GM19043 (cell line): Measurements from ENCODE around the gene DZIP1L.

Source experiments
- ATAC-seq: cut with Tn5 transposase; IDR thresholded peaks from one replicate; pipeline ENCODE4 v1.9.1; 2021; ENCODE audit warnings: low read depth; ENCODE audit not compliant: unreplicated experiment

DZIP1L gene

DNA sequence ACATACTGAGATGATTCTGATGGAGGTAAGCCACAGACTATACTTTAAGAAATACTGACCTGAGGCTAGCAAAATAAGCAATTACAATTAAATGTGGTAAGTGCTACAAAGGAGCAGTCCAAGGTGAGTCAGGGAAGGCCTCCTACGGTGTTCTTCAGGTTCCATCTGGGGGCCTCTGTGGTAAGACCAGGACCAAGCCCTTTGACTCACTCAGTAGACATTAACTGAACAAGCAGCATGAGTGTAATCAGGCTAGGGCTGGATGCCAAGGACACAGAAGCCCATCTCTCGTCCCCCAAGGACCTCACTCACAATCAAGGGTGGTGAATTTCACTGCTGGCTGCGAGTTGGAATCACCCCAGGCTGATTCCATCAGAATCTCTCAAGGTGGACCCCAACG lies 37.3 kb downstream of the DZIP1L start:
- ATAC-seq, result no peak

DNA sequence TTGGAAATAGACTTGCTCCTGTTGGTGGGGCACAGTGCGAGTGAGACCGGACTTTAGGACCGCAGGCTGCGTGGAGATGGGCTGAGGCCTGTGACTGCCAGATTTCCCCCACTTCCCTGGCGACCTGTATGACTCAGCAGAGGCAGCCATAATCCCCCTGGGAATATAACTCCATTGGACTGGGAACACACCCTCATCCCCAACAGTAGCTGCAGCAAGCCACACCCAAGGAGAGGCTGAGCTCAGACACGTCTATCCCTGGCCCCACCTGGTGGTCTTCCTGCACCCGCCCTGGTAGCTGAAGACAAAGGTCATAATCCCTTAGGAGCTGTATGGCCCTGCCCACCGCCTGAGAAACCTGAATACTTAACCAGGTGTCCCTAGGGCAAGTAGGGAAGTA lies 42.6 kb downstream of the DZIP1L start:
- ATAC-seq, result no peak

DNA sequence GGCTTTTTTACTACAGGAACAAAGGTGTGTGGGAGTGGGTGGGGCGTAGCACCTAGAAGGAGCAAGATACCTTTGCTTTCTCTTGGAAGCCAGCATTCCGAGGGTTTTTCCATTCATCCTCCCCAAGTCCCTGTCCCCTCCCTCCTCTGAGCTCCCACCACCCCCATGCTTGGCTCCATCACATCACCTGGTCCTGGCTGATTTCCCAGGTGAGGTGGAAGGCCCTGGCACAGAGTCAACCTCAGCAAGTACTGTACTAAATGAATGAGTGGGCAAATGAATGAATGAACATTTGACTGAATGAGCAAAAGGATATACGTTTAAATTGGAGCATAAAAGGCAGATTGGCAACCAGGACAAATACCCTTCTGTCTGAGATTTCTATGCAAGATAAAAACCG lies 45.4 kb downstream of the DZIP1L start:
- no peak for ATAC-seq

DNA sequence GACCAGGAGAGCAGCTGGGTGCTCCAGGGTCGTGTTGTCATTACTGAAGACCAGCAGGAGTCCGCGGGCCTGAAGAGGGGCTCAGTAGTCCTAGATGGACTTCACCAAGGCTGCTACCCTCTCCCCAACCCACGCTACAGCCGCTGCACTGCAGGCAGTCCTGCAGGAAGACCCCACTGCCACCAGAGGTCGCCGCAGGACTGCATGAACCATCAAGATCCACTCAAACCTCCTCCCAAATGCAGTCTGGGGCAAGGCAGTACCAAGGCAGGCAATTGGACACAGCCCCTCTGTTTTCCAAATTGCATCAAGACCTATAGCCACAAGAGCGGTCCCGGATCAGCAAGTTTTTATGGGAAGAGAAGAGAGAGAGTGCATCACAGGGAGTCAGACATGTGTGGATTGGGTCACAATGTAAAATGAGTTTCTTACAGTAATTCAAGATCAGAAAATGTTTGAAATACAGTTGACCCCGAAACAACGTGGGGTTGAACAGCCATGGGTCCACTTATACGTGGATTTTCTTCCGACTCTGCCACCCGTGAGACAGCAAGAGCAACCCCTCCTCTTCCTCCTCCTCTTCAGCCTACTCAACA lies 46.7 kb downstream of the DZIP1L start:
- peak; percentile 66 for ATAC-seq

DNA sequence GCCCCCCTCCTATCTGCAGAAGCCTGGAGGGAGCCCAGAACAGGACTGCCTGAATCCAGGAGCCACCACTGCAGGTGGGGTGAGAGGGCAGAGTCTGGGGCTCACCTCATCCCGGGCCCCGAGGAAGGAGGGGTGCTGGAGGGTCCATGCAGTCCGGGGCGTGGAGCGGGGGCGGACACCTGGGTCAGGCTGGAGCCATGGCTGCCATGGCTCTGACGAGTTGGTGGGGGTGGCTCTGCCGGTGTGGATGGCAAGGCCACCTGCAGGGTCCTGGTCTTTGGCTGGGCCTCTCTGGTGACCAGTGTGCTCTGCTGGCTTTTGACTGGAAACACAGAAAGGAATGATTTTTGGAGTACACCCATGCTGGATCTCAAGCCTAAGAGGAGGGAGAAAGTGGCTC lies 47.4 kb downstream of the DZIP1L start:
- no peak for ATAC-seq

DNA sequence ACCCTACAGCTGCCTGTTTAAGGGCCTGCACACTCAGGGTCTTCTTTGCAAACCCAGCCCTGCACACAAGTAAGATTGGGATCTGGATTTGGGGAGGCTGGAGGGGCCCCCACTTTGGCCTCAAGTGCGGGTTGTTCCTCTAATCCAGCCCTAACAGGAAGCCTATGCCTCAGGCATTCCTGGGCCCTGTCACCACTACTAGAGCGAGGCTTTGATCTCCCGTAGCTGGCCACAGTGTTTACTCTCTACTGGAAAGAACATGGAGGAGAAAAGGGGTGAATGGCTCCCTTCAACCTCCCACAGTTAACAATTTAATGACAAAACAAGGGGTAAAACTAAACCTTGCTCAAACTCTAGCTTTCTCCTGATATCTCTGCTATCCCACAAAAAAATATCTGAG lies 48.4 kb downstream of the DZIP1L start:
- no peak for ATAC-seq

DNA sequence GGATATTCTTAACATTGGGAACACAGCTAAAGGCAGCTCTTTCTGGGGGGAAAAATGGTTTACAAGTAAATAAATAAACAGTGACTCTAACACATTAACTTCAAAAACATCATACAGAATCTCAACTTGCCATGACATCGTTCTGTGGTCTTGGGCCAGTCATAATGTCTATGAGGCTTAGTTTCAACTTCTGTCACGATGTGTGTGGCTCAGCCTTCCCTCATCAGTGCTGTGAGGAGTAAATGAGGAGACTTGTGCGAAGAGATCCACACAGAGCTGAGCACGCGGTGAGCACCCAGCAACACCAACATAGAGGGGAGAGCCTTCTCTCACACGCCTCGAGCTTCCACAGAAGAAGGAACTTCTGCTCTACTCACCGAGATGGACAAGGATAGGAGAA lies 49.0 kb downstream of the DZIP1L start:
- peak; percentile 75 for ATAC-seq

DNA sequence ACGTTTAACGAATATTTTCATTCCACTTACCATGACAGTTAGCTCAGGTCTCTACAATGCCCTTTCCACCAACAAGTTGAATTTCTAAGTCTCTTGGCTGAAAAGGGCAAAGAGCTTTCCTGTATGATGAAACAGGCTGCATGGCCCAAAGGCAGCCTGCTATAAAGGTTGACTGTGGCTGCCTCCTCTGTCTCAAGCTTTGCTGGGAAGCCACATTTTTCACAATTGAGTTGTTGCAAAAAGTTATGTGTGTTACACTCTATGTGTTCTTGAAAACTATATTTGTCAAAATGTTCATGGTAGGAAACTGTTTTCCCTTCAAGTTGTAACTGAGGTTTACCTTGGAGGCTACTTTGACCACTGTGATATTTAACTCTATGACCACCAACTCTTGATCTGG lies 49.5 kb downstream of the DZIP1L start:
- ATAC-seq, result no peak

DNA sequence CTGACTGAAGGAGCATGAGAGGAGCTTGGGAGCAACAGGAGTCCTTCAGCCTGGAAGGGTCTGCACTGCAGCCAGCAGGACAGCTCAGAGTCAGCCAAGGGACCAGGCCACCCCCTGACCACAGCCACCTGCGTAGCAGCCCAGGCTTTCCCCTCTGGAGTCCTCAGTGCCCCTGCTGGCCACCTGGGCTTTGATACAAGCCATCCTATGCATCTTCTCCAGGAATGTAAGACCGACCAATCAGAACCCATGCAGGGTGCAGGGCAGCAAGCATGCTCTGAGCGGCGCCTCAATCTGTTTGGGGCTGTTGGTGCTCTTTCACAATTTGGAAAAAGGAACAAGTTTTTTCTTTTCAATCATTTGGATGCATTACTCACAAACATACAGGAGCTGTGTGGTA lies 52.0 kb downstream of the DZIP1L start:
- no peak for ATAC-seq

DNA sequence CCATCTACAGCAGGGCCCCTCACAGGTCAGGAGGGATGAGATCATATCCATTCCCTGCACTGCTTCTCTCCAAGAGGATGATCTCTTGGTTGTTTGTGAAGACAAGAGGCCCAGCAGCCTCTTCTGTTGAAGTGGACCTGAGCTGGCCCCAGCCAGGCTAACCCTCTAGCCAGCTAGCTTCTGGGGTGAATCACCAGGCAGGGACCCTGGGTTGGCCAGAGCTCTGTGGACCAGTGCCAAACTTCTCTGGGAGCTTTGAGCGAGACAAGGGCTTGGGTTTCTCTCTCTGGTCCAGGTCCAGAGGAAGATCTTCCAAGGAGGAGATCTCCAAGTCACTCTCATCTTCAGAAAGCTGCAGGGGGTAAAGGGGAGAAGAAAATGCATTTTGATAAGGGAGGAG lies 52.8 kb downstream of the DZIP1L start:
- no peak for ATAC-seq

DNA sequence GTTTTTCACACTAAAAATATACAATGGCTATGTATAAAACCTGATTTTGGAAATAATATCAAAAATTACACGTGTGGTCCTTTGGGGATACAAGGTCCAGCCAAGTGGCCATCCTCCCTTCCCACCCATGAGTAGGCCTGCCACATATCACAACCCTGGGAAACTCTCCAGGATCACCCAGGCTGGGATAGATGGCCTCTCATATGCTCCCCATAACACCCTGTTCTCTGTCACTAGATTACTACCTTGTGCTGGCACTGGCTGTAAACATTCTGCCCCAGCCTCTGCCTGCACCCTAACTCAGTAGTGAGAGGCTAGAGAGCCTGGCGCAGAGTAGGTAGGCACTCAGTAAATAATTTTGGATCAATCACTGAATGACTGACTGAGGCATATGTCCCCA lies 53.4 kb downstream of the DZIP1L start:
- no peak for ATAC-seq

DNA sequence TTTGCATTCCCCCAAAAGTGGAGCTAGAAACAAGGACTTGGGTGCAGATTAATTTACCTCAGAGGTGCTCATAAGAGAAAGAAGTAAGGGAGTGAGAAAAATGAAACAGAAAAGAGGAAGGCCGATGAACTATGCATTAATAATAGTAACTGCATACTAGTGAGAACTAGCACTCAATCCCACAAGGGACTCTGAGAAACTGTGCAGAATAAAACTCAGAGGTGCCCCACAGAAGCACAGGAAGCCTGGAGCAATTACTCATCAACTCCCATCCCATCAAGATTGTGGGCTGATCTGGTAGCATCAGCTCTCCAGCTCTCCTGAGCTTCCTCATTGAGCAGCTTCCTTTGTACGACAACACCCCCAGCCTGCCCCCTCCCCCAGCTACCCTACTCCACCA lies 54.6 kb downstream of the DZIP1L start:
- peak; percentile 72 for ATAC-seq

DNA sequence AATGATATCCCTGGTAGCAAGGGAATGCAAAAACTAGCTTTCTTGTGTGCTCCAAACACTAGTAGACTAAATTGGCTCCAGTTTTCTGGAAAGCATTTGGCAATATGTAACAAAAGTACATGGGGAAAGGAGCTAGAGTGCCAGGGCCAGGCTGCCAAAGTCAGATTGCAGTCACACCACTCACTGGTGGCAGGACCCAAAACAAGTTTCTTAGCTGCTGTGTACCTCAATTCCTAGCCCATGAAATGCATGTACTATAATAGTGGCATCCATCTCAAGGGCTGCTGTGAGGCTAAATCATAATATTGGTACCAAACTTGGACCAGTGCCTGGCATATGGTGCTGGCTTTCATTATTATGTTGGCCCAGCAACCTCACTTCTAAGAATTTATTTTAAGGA lies 56.1 kb downstream of the DZIP1L start:
- ATAC-seq, result no peak

DNA sequence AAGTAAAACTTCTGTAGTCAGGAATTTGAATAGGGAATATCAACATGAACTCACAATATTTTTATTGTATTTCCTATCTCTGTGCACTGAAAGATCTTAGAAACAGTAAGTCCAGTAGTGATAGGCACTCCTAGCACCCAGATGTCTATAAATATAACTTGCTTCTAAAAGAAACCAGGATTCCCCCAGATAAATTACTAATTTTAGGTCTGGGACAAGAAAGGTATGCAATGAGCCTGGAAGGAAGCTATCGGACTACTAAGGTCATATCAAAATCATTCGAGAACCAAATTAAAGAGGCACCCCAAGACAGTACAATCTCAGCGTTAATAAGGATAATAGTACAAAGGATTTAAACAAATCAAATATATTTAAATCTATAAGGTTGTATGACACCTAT lies 58.0 kb downstream of the DZIP1L start:
- ATAC-seq, result no peak

DNA sequence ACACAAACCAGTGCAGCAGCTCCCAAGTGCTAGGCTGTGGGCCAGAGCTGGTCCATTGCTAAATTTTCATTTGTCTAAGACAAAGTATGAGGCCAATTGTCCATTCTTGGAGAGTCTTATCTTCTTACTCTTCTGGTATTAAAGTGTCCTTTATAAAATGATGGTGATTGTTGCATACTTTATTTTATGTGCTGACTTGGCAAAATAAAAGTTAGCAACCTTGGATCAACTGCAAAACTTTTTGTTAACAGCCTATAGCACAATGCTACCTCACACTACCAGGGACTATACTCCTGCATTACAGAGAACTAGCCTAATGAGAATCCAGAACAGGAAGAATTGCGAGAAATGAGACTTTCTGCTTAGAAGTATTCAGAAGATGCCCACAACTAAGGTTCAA lies 61.4 kb downstream of the DZIP1L start:
- no peak for ATAC-seq

DNA sequence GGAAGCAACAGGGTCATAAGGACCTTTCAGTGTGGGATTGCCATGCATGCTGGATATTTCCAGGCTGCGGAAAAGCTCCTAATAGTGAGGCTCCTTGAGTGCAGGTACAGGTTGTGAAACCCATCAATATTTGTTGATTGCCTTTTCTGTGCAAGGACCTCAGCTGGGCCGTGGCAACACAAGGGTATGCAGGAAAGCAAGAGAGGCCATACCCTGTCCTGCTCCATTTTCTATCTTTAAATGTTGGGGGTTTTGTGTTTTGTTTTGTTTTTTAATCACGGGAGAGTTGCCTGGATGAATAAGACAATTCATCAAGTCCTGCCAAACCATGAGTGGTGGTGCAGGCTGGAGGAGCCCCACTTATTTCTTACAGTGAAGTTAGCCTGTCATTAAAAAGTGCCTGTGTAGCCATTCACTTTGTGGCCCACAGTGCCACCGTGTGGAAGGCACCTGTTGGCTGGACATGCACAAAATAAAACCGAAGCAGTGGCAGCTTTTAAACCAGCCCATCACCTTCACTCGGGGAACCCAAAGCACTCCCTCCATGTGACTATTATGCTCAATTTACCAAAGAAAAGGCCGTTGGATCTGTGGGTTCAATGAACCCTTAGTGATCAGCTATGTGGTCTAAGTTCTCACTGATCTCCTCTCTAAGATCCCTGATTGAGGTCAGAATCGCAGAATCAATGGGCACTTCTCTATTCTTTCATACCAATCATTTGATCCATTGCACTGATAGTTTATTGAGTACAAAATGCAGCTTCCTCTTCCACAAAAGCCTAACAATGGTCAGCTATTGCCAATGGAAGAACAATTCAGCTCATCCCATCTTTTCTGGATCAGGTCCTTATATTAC lies 63.2 kb downstream of the DZIP1L start:
- ATAC-seq, result peak; percentile 79

DNA sequence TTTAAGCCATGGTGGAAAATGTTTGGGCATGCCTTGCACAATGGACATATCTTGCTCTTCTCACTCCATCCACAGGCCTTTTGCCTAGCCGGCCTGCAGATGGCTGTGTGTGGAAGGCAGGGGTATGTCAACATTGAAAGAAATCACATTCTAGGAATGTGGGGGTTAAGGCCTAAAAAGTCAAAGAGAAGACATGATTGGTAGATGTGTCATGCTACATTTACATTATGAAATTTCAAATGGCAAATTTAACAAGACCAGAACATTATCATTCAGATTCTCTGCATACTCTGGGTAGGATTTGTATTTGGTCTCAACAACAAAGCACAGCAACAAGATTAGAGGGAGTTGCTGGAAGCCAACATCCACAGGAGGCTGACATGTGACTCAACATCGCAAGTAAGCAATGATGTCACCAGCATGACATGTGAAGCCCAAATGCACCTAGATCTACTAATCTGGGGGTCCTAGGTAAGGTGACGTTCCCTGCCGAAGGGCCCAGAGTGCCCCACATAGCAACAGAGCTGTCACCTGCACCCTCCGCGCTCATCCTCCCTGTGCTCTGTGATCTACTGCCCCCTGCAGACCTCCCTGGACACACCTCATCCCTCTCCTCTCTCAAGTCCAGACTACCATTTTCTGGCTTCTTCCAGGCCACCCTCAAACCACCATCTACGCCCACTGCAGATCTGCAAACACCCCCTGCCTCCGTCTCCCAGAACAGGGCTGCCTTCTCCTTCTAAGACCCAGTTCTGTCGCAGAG lies 66.1 kb downstream of the DZIP1L start:
- no peak for ATAC-seq

DNA sequence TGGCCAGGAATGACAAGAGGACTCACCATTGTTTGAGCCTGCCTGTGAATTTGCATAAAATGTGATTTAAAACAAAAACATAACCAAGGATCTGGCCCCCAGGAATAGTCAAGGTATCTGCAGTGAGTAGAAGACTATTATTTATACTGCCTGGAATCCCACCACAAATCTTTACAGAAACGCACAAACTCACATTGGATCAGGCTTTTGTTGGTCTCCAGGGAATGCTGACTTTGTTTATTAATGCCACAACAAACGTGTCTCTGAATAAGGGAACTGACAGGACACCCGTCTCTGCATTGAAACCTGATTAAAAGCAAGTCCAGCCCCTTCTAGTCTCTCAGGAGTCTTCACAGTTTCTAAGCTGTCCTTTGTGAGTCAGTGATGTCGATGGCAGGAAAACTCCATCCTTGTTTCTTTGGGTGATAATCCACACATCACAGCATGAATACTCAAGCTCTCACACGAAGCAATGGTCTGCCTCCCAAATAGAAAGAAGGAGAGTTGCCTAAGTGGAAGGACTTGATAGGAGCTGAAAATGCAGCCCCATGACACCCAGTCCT lies 67.7 kb downstream of the DZIP1L start:
- no peak for ATAC-seq

DNA sequence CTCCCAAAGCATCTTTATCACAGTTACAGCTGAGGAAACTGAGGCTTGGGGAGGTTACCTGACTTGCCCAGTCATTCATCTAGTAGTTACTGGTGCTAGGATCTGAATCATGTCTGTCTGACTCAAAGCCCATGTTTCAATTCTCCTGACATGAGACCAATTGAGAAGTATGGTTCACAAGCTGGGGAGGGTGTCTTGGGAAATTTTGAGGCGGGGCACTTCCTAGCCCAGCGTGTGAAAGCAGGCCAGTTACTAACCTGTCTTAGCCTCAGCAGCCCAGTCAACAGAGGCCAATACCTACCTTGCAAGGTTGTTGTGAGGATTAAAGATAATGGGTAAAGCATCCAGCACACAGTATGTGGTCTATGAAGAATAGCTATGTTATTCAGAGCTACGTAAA lies 68.5 kb downstream of the DZIP1L start:
- no peak for ATAC-seq

DNA sequence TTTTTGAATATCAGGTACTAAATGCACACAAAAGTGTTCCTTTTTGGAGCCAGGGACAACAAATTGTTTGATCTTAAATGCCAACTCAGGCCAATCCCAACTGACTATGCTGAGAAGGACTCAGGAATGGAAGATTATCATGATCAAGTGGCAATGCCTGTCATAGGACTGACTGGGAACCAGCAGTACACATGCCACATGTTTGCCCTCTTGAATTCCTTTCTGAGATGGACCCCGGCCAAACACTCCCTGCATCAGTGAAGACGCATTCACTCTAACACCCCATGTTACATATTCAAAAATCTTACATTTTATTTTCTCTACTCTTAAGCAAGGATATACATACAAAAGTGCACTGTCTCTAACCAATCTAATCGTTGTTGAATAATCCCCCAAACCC lies 69.3 kb downstream of the DZIP1L start:
- no peak for ATAC-seq

DNA sequence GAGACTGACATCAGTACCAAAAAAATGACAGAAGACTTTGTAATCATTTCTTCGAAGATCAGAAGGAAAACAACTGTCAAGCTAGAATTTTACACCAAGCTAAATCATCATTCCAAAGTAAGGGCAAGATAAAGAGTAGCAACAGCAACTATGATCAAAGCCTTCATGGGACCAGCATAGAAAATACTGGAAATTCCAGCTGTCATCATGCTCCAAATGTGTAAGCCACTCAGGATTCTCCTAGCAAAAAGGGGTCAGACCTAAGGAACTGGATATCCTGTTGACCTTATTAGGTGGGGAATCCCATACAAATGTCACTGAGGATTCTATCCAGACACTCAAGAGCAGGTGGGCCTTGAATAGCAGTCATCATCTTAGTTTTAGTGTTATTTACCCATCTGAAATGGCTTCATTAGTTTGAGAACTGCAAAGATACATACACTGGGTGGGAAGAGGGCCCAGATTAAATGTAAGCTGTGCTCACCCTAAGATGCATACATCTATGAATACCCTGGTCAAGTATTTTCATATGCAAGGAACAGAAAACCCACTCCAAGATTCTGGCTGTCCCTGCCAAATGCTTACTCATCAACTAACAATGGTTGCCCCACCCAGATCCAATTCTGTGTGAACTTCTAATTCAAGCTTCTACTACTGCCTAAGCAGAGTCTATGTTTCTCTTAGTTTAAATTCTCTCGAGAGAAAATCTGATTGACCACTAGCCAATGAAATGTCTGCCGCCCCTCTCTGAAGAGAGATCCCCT lies 72.0 kb downstream of the DZIP1L start:
- ATAC-seq, result no peak
